Mesendoderm (in vitro differentiated cells): ENCODE measurements around the gene SURF4.
"Not testable (repeated sequence)": the region's sequence is repeated elsewhere in the genome, so short reads cannot be mapped to it uniquely, and the experiment has no call there.

ENCODE experiments used
- DNase-seq: peaks from one replicate; pipeline ENCODE4 v3.0.0; 2013
- H2AK5ac ChIP-seq: 2 replicates; pipeline ENCODE4 v1.6.1; 2013; ENCODE audit warnings: low read length, inconsistent platforms
- H2BK120ac ChIP-seq: 2 replicates; pipeline ENCODE4 v1.6.1; 2013; ENCODE audit warnings: low read depth, mild to moderate bottlenecking, low read length, moderate library complexity, mixed read lengths
- H2BK15ac ChIP-seq: replicated peaks from 2 replicates; pipeline ENCODE4 v1.6.1; 2013; ENCODE audit warnings: low read depth, mild to moderate bottlenecking, moderate library complexity
- H2BK5ac ChIP-seq: 2 replicates; pipeline ENCODE4 v1.6.1; 2013; ENCODE audit warnings: low read length, inconsistent platforms
- H3K18ac ChIP-seq: 2 replicates; pipeline ENCODE4 v1.6.1; 2013; ENCODE audit warnings: mild to moderate bottlenecking, low read length, mixed read lengths
- H3K23ac ChIP-seq: one replicate; pipeline ENCODE4 v1.6.1; 2013; ENCODE audit warnings: low read length
- H3K27ac ChIP-seq: 2 replicates; pipeline ENCODE4 v1.5.1; 2013; ENCODE audit warnings: low read depth, mild to moderate bottlenecking, inconsistent platforms, low read length, moderate library complexity
- H3K27me3 ChIP-seq: 2 replicates; pipeline ENCODE4 v1.6.1; 2013; ENCODE audit warnings: low read length, control low read depth, mild to moderate bottlenecking, inconsistent platforms; ENCODE audit not compliant: insufficient read depth, poor library complexity
- H3K36me3 ChIP-seq: 2 replicates; pipeline ENCODE4 v1.6.1; 2013; ENCODE audit warnings: low read length, inconsistent platforms; ENCODE audit not compliant: control insufficient read depth, insufficient read depth
- H3K4ac ChIP-seq: one replicate; pipeline ENCODE4 v1.6.1; 2013; ENCODE audit warnings: low read depth, mild to moderate bottlenecking, low read length, moderate library complexity
- H3K4me1 ChIP-seq: 2 replicates; pipeline ENCODE4 v1.6.1; 2013; ENCODE audit warnings: low read depth, low read length, inconsistent platforms; ENCODE audit not compliant: control insufficient read depth
- H3K4me2 ChIP-seq: 2 replicates; pipeline ENCODE4 v1.6.1; 2013; ENCODE audit warnings: low read length
- H3K4me3 ChIP-seq: 2 replicates; pipeline ENCODE4 v1.5.1; 2013; ENCODE audit warnings: mild to moderate bottlenecking, low read length
- H3K56ac ChIP-seq: one replicate; pipeline ENCODE4 v1.6.1; 2013; ENCODE audit warnings: low read length
- H3K79me1 ChIP-seq: 2 replicates; pipeline ENCODE4 v1.6.1; 2013; ENCODE audit warnings: low read length, inconsistent platforms
- H3K79me2 ChIP-seq: 2 replicates; pipeline ENCODE4 v1.6.1; 2013; ENCODE audit warnings: mild to moderate bottlenecking, low read length; ENCODE audit not compliant: control insufficient read depth, insufficient read depth
- H3K9ac ChIP-seq: 2 replicates; pipeline ENCODE4 v1.6.1; 2013; ENCODE audit warnings: low read length, inconsistent platforms
- H4K5ac ChIP-seq: one replicate; pipeline ENCODE4 v1.6.1; 2013; ENCODE audit warnings: low read length
- H4K8ac ChIP-seq: one replicate; pipeline ENCODE4 v1.6.1; 2013; ENCODE audit warnings: low read depth, mild to moderate bottlenecking, control low read depth, low read length, moderate library complexity
- WGBS: extraction: QIAGEN DNeasy Blood & Tissue Kit; methylation state at CpG from one replicate; pipeline ENCODE4 v1.1.7; 2013; ENCODE audit warnings: low lambda C conversion rate, missing lambda C conversion rate; ENCODE audit not compliant: insufficient coverage; ENCODE audit errors: extremely low coverage; 5-methylcytosine and 5-hydroxymethylcytosine counted together

SURF4 gene

DNA sequence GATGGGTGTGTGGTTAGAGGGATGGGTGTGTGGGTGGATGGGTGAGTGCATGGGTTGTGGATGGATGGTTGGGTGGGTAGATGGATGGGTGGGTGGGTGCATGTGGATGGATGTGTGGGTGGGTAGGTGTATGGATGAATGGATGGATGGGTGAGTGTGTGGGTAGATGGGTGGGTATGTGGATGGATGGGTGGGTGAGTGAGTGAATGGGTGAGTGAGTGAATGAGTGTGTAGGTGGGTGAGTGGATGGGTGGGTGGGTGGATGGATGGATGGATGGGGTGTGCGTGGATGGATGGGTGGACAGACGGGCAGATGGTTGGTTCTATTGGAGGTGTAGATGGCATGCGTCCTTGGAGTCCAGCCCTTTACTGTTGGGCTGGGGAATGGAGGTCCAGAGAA, 17.5 kb upstream of the SURF4 start:
- H2BK15ac ChIP-seq, result no peak overlapping the region
- H3K9ac ChIP-seq, result no peak overlapping the region
- DNase-seq, result no peak
- H3K27ac ChIP-seq, result no peak overlapping the region
- H4K8ac ChIP-seq, result no peak overlapping the region
- no peaks in the 10 kb centered on the region for H3K36me3 ChIP-seq
- H3K23ac ChIP-seq, result no peak overlapping the region
- no peak overlapping the region for H2AK5ac ChIP-seq
- no peak overlapping the region for H3K56ac ChIP-seq
- H4K5ac ChIP-seq, result no peak overlapping the region
- no peak overlapping the region for H2BK120ac ChIP-seq
- H3K4ac ChIP-seq, result no peak overlapping the region
- no peak overlapping the region for H3K4me3 ChIP-seq
- H2BK5ac ChIP-seq, result no peak overlapping the region
- no CpG with 5 or more reads among the region's 3 CpGs for WGBS
- no peak overlapping the region for H3K4me2 ChIP-seq
- no peaks in the 10 kb centered on the region for H3K4me1 ChIP-seq
- H3K27me3 ChIP-seq, result no peaks in the 10 kb centered on the region
- no peaks in the 10 kb centered on the region for H3K79me1 ChIP-seq
- H3K18ac ChIP-seq, result no peak overlapping the region
- no peaks in the 10 kb centered on the region for H3K79me2 ChIP-seq

DNA sequence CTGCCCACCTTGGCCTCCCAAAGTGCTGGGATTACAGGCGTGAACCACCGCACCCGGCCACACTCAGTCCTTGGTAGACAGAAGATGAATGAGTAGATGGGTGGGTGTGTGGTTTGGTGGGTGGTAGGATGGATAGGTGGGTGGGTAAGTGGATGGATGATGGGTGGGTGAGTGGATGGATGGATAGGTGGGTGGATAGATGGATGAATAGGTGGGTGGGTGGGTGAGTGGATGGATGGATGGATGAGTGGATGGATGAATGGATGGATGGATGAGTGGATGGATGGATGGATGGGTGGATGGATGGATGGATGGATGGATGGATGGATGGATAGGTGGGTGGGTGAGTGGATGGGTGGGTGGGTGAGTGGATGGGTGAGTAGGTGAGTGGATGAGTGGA, 16.4 kb upstream of the SURF4 start:
- not testable (repeated sequence) for H2BK15ac ChIP-seq, H2BK5ac ChIP-seq, H3K18ac ChIP-seq, H3K9ac ChIP-seq, H3K27ac ChIP-seq, H3K79me2 ChIP-seq, H3K4me1 ChIP-seq, H3K56ac ChIP-seq, H3K27me3 ChIP-seq, H3K4ac ChIP-seq, H3K36me3 ChIP-seq, H4K8ac ChIP-seq, H3K4me2 ChIP-seq, H2AK5ac ChIP-seq, H2BK120ac ChIP-seq, H3K79me1 ChIP-seq, H4K5ac ChIP-seq, H3K4me3 ChIP-seq, DNase-seq, H3K23ac ChIP-seq
- WGBS, result no CpG with 5 or more reads among the region's 3 CpGs

DNA sequence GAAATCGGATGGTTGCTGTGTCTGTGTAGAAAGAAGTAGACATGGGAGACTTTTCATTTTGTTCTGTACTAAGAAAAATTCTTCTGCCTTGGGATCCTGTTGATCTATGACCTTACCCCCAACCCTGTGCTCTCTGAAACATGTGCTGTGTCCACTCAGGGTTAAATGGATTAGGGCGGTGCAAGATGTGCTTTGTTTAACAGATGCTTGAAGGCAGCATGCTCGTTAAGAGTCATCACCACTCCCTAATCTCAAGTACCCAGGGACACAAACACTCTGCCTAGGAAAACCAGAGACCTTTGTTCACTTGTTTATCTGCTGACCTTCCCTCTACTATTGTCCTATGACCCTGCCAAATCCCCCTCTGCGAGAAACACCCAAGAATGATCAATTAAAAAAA, 15.6 kb upstream of the SURF4 start:
- not testable (repeated sequence) for H3K4me3 ChIP-seq, H3K9ac ChIP-seq, H3K23ac ChIP-seq, DNase-seq, H3K27me3 ChIP-seq, H3K4ac ChIP-seq, H2BK5ac ChIP-seq, H3K4me1 ChIP-seq, H3K56ac ChIP-seq, H4K5ac ChIP-seq, H2AK5ac ChIP-seq, H3K27ac ChIP-seq, H3K18ac ChIP-seq, H3K79me1 ChIP-seq, H3K36me3 ChIP-seq, H3K79me2 ChIP-seq, H3K4me2 ChIP-seq, H2BK15ac ChIP-seq, H2BK120ac ChIP-seq, H4K8ac ChIP-seq
- WGBS, result no CpG with 5 or more reads among the region's 4 CpGs

DNA sequence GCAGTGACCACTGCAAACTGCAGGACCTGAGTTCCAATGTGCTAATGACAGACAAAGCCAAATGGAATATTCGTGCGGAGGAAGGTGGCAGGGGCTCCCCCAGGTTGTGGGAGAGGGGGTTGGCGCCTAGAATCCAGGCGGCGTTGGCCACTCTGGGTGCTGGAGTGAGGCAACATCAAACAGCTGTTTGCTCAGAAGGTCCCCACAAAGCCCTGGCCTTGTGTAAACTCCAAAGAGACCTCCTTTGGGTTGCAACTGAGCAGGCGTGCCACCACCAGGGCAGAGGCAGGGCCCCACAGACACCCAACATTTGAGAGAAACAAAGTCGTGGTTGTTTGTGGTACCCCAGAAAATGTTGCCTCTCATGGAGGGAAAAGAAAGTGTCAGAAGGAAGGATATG, 14.9 kb upstream of the SURF4 start:
- Histone ChIP-seq H2BK15ac (no peak overlapping the region), H3K9ac (no peak overlapping the region), H2BK120ac (no peak overlapping the region), H3K36me3 (no peaks in the 10 kb centered on the region), H3K4me1 (no peaks in the 10 kb centered on the region), H3K27ac (no peak overlapping the region), H3K18ac (no peak overlapping the region), H2AK5ac (no peak overlapping the region), H4K8ac (no peak overlapping the region), H3K79me1 (no peaks in the 10 kb centered on the region), H3K4me2 (no peak overlapping the region), H3K23ac (no peak overlapping the region), H3K79me2 (no peaks in the 10 kb centered on the region), H3K4ac (no peak overlapping the region), H3K56ac (no peak overlapping the region), H4K5ac (no peak overlapping the region), H3K4me3 (no peak overlapping the region), H2BK5ac (no peak overlapping the region), H3K27me3 (no peaks in the 10 kb centered on the region)
- no peak for DNase-seq
- WGBS, result no CpG with 5 or more reads among the region's 7 CpGs

DNA sequence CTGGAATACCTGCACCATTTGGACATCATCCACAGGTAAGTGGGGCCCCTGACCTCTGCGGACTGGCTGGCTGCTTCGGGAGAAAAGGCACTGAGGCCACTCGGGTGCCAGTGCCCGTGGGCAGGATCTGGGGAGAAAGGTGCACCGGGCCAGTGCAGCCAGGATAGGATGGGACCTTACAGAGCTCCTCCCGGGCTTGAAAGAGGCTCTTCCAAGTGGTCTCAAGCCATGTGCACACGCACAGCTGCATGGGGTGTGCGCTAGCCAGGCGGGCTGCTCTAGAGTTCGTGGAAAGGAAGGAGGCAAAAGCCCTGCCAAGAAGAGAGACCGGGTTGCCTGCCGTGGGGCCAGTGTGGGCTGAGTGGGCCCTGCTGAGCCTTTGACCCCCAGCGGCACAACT, 13.7 kb upstream of the SURF4 start:
- H4K8ac ChIP-seq, result no peak overlapping the region
- no peaks in the 10 kb centered on the region for H3K79me2 ChIP-seq
- H2BK120ac ChIP-seq, result no peak overlapping the region
- H3K79me1 ChIP-seq, result no peaks in the 10 kb centered on the region
- no peak overlapping the region for H3K27ac ChIP-seq
- no peak overlapping the region for H2BK5ac ChIP-seq
- no peak overlapping the region for H2BK15ac ChIP-seq
- no peak for DNase-seq
- no peaks in the 10 kb centered on the region for H3K36me3 ChIP-seq
- no peaks in the 10 kb centered on the region for H3K27me3 ChIP-seq
- no peak overlapping the region for H3K4ac ChIP-seq
- no peak overlapping the region for H2AK5ac ChIP-seq
- no peak overlapping the region for H3K56ac ChIP-seq
- no peak overlapping the region for H3K4me2 ChIP-seq
- H3K18ac ChIP-seq, result no peak overlapping the region
- H3K4me1 ChIP-seq, result no peaks in the 10 kb centered on the region
- no CpG with 5 or more reads among the region's 13 CpGs for WGBS
- no peak overlapping the region for H4K5ac ChIP-seq
- no peak overlapping the region for H3K4me3 ChIP-seq
- no peak overlapping the region for H3K9ac ChIP-seq
- H3K23ac ChIP-seq, result no peak overlapping the region

DNA sequence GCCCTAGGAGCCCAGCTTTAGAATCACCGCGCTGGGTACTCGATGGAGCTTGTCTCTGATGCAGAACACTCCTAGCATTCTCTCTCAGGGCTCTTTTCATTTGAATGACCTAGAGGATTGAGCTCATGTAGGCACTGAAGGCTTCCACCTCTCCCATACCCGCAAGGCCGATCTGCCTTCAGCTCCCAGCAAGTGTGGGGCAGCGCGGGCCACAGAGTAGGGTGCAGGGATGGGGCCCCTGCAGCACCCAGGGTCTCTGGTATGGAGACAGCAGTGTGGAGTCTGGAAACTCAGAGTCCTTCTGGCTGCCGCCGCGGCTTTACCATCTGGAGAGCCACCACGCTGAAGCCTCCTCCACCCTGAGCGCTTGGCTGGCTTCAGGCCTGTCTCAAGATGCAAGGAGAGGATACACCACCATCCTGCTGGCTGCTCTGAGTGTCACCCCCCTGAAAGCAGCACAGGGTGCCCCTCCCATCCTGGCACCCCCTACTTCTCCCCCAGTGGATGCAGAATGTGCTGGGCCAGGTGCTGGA, 13.2 kb upstream of the SURF4 start:
- Histone ChIP-seq H3K4me1 (no peaks in the 10 kb centered on the region), H3K79me1 (no peaks in the 10 kb centered on the region), H2AK5ac (no peak overlapping the region), H2BK120ac (no peak overlapping the region), H3K36me3 (no peaks in the 10 kb centered on the region), H3K56ac (no peak overlapping the region), H3K18ac (no peak overlapping the region), H3K27me3 (no peaks in the 10 kb centered on the region), H3K4me3 (no peak overlapping the region), H3K23ac (no peak overlapping the region), H2BK15ac (no peak overlapping the region), H3K4ac (no peak overlapping the region), H2BK5ac (no peak overlapping the region), H3K4me2 (no peak overlapping the region), H3K9ac (no peak overlapping the region), H4K8ac (no peak overlapping the region), H3K79me2 (no peaks in the 10 kb centered on the region), H4K5ac (no peak overlapping the region), H3K27ac (no peak overlapping the region)
- no CpG with 5 or more reads among the region's 12 CpGs for WGBS
- DNase-seq, result no peak
